UCSD-AML1 (cell line): ENCODE results near the gene ZNF506.
"Not testable (repeated sequence)": the region's sequence is repeated elsewhere in the genome, so short reads cannot be mapped to it uniquely, and the experiment has no call there.

ENCODE experiments used
- DNase-seq: peaks from one replicate; lab custom pipeline; 2025; ENCODE audit not compliant: unreplicated experiment; lab: John Stamatoyannopoulos, UW

ZNF506 gene

GRCh38 chr19:19781791-19782190 lies 39.8 kb downstream of the ZNF506 start:
- DNase-seq, result not testable (repeated sequence)

GRCh38 chr19:19778666-19779065 lies 42.9 kb downstream of the ZNF506 start:
- DNase-seq, result no peak

- no peak for DNase-seq
Measured at GRCh38 chr19:19777692-19778091, 43.9 kb downstream of the ZNF506 start.

GRCh38 chr19:19776206-19777008 lies 45.1 kb downstream of the ZNF506 start:
- DNase-seq, result peak; percentile 97

DNA sequence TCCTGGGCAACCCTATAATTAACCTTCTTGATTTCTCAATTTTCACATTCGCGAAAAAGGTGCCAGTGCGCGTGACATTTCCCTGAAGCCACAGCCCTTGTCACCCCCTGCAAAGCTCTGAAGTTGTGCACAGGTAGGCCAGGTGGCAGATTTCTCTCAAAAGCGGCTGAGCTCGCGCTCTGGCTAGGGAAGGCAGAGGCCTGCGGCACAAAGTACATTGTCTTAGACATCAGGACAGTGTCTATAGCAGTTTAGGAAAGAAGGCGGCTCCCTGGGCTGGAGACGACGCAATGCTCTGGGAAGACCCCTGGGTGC lies 45.7 kb downstream of the ZNF506 start:
- DNase-seq, result no peak

- DNase-seq, result no peak
Measured at GRCh38 chr19:19774354-19775033, 47.1 kb downstream of the ZNF506 start.

GRCh38 chr19:19771963-19772362 lies 49.6 kb downstream of the ZNF506 start:
- not testable (repeated sequence) for DNase-seq

DNA sequence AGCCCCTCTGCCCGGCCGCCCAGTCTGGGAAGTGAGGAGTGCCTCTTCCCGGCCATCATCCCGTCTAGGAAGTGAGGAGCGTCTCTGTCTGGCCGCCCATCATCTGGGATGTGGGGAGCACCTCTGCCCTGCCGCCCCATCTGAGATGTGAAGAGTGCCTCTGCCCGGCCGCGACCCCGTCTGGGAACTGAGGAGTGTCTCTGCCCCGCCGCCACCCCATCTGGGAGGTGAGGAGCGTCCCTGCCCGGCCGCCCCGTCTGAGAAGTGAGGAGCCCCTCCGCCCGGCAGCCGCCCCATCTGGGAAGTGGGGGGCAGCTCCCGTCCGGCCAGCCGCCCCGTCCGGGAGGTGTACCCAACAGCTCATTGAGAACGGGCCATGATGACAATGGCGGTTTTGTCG lies 51.6 kb downstream of the ZNF506 start:
- not testable (repeated sequence) for DNase-seq

DNA sequence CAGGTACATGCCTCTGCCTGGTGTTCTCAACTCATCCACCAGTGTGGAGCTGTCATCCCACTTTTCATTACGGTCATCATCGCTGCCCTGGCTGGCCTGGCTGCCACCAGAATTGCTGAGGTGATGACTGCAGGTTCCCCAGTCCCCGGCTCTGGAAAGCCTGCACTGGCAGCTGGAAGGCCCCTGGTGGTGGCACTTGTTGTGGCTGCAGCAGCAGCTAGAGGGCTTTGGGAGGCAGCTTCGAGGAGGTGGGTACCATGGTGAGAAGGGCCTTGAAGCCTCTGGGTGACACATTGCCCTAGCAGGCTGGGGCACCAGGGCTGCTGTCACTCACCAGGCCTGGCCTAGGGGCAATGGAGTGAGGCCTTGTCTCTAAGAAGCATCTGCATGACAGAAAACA lies 63.4 kb downstream of the ZNF506 start:
- DNase-seq, result no peak

- no peak for DNase-seq
Measured at GRCh38 chr19:19752760-19753403, 68.7 kb downstream of the ZNF506 start.

GRCh38 chr19:19751846-19752245 lies 69.7 kb downstream of the ZNF506 start:
- no peak for DNase-seq

DNA sequence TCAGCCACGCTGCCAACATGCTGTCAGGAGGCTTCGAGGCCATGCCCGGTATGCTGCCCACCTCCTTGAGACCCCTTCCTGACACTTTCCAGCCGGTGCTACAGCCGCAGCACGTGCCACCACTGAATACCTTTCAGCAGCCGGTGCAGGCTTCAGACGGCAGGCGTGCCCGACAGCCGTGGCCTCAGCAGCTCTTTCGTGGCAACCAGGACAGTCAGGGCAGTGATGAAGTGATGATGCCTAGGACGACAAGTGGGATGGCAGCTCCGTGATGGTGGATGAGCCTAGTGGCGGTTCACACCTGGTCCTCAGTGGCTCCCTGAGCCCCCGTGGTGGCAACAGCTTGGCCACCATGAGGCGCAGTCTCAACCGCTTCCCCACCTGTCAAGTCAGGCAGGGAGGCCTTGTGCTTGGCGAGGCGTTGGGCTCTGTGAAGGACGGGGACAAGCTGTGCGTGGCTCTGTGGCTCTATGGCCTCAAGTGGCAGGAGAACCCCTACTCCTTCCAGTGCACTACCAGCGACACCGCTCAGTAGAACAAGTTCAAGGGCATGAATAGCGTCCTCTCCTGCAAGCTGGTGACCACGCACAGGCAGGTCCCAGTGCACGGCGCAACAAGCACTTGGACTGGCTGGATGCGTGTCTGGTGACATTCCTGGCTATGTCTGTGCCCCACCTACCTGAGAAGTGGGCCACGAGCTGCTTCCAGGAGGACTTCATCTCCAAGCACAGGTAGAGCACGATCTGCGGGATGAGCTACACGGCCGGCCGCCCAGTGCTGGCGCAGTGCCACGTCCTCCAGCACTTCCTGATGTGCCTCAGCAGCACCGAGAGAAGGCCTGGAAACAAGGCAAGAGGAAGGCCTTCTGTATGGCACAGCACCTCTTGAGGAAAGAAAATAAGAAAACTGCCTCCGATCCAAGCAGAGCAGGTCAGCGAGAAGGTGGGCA lies 70.4 kb downstream of the ZNF506 start:
- DNase-seq, result no peak

- no peak for DNase-seq
Measured at GRCh38 chr19:19749908-19750841, 71.4 kb downstream of the ZNF506 start.

- DNase-seq, result no peak
Measured at GRCh38 chr19:19749117-19749907, 72.2 kb downstream of the ZNF506 start.

DNA sequence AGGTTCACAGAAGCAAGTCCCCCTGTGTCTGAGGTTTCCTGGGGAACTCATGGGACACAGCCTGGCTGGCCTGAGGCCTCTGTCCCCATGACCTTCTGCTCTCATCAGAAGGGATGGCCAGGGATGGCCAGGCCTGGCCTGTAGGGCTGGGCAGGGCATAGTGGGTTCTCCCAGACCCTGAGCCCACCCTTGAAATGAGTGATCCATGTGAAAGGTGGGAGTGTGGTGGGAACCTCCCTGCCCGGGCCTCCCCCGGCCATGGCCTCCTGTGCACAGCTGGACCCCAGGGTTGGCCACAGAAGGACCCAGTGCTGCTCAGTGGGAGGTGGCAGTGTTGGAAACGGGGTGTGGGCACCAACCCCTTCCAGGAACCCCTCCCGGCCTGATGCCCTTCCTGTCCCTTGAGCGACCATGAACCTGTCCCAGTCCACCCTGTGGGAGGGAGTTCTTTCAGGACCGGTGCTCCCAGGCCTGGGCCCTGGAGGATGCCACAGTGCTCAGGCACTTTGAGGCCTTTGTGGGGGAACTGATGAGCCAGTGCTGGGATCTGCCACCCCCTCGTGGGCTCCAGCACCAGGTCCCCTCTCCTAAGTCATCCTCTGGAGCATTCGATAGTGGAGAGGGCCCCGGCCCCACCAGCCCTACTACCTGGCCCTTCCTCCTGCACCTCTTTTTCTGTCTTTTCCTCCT lies 73.2 kb downstream of the ZNF506 start:
- DNase-seq, result no peak

- no peak for DNase-seq
Measured at GRCh38 chr19:19747357-19748220, 74.0 kb downstream of the ZNF506 start.
